ENCODE data around the gene ZNF488.

The ZNF488 gene

GRCh38 chr10:47326306-47326926 is 57.7 kb downstream of the ZNF488 start:
- no peak for DNase-seq

- no peak for DNase-seq
These were observed 58.5 kb downstream of the ZNF488 start for GRCh38 chr10:47325303-47326291.

- no peak for DNase-seq
These were observed 60.3 kb downstream of the ZNF488 start for GRCh38 chr10:47323636-47324296.

- DNase-seq, result no peak
These were observed 61.0 kb downstream of the ZNF488 start for GRCh38 chr10:47323087-47323486.

- no peak for DNase-seq
These were observed 61.6 kb downstream of the ZNF488 start, which contains the start of gene GDF2 for GRCh38 chr10:47322300-47323061. Gene GDF2 (plus strand): TSS chr10:47322454. CDS start chr10:47322669, 215 bp downstream.

- DNase-seq, result no peak
These were observed 62.4 kb downstream of the ZNF488 start for GRCh38 chr10:47321521-47322195.

- DNase-seq, result no peak
These were observed 63.3 kb downstream of the ZNF488 start for GRCh38 chr10:47320812-47321211.

GRCh38 chr10:47319784-47320183 is 64.3 kb downstream of the ZNF488 start:
- no peak for DNase-seq

- no peak for DNase-seq
These were observed 65.4 kb downstream of the ZNF488 start for GRCh38 chr10:47318706-47319105.

- DNase-seq, result no peak
These were observed 66.8 kb downstream of the ZNF488 start for GRCh38 chr10:47317251-47317650.

GRCh38 chr10:47316131-47316530 is 68.0 kb downstream of the ZNF488 start:
- no peak for DNase-seq

Measured in NCI-H1092 treated with DMSO at 0.1 percent for 48 hours (cell line).